ENCODE measurements around the gene SCAF4.

The SCAF4 gene

DNA sequence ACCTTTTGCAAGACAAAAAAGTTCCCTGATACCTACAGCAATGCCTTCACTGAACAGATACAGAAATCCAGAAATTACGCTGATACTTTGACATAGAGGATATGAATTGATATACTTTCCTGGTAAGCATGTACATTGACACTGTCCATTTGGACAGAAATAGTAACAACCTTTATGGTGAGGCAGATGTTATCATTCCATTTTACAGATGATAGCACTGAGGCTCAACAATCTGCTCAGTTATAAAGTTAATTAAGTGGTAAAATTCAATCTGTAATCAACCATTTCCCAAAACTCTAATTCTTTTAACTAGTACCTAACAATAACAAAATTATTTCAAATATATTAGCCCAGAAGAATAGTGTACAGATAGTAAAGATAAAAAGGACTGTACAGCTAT, 20.6 kb downstream of the SCAF4 start:
- in situ Hi-C loops (cut with MboI; ENCODE audit: low sequenced_read_pairs, unreplicated experiment), result no loop called here
- DNase-seq (ENCODE audit: low spot score), result no peak
- TF ChIP-seq, protein P1, sequence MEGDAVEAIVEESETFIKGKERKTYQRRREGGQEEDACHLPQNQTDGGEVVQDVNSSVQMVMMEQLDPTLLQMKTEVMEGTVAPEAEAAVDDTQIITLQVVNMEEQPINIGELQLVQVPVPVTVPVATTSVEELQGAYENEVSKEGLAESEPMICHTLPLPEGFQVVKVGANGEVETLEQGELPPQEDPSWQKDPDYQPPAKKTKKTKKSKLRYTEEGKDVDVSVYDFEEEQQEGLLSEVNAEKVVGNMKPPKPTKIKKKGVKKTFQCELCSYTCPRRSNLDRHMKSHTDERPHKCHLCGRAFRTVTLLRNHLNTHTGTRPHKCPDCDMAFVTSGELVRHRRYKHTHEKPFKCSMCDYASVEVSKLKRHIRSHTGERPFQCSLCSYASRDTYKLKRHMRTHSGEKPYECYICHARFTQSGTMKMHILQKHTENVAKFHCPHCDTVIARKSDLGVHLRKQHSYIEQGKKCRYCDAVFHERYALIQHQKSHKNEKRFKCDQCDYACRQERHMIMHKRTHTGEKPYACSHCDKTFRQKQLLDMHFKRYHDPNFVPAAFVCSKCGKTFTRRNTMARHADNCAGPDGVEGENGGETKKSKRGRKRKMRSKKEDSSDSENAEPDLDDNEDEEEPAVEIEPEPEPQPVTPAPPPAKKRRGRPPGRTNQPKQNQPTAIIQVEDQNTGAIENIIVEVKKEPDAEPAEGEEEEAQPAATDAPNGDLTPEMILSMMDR (IDR thresholded peaks at IDR 0.05; ENCODE audit: borderline replicate concordance, control extremely low read depth, extremely low read depth, insufficient read depth, missing control alignments), result no peak

DNA sequence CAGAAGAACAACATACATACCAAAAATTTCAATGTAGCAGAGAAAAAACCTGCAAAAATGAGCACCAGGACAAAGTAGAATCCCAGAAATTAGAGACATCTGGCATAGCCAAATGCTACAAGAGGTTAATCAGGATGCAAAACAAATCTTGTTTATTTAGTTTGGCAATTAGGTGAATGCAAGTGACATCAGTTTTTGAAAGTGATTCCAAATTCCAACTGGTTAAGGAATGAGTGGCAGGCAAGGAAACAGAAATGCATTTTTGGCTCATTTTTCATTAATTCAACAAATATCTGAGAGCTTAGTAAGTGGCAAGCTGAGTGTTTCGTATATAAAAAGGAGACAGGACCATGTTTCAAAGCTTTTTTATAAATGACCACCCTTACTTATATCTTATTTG, 21.3 kb downstream of the SCAF4 start:
- in situ Hi-C loops (cut with MboI; ENCODE audit: low sequenced_read_pairs, unreplicated experiment), result no loop called here
- no peak for DNase-seq (ENCODE audit: low spot score)
- TF ChIP-seq, protein P1 (IDR thresholded peaks at IDR 0.05; ENCODE audit: borderline replicate concordance, control extremely low read depth, extremely low read depth, insufficient read depth, missing control alignments), result no peak

DNA sequence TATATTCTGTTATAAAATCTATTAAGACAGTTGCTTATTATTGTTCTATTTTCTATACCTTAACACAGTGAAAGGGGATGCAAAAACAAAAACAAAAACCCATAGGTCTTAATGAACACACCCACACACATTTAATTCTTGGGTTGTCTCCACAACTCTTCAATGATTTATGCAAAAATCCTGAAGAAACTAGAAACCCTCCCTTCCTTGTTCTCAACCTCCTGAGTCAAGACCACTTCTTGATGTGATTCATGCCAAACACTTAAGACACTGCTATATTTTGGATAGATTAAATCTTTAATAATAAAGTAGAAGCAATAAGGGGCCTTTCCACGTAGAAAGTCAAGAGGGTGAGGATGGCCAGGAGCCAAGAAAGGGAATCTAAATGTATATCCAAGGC, 23.4 kb downstream of the SCAF4 start:
- in situ Hi-C loops (cut with MboI; ENCODE audit: low sequenced_read_pairs, unreplicated experiment), result no loop called here
- TF ChIP-seq, protein P1 (IDR thresholded peaks at IDR 0.05; ENCODE audit: borderline replicate concordance, control extremely low read depth, extremely low read depth, insufficient read depth, missing control alignments), result no peak
- no peak for DNase-seq (ENCODE audit: low spot score)

DNA sequence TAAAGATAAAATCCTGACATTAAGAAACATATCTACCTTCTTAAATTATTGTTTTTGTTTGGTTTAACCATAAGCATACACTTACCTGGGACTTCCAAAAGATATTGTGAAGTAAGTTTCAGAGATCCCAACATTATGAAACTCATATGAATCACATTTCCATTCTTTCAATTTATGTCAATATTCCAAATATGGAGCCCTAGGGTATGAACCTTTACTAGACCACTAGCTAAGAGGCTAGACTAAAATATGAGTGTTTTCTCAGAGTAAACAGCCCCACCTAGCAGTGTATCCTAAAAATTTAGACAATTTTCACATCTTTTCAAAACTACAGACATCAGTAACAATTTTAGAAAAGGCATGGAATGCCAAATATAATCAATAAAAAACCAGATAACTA, 24.4 kb downstream of the SCAF4 start:
- in situ Hi-C loops (cut with MboI; ENCODE audit: low sequenced_read_pairs, unreplicated experiment), result no loop called here
- TF ChIP-seq, protein P1 (IDR thresholded peaks at IDR 0.05; ENCODE audit: borderline replicate concordance, control extremely low read depth, extremely low read depth, insufficient read depth, missing control alignments), result no peak
- no peak for DNase-seq (ENCODE audit: low spot score)

DNA sequence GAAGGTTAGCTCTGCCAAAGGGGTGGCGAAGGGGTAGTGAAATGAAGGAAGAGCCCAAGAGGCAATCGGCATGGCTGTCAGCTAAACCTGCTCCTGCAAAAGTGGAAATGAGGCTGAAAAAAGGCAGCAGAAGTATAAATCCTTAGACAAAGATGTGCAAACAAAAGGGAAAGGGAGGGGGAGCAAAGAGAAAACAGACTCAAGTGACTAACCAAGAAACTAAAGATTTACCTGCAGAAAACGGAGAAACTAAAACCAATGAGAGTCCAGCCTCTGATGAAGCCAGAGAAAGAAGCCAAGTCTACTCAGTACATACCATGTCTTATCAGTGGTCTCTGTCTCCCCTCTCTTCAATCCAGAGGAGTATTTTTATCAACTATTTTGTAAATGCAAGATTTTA, 25.4 kb downstream of the SCAF4 start:
- in situ Hi-C loops (cut with MboI; ENCODE audit: low sequenced_read_pairs, unreplicated experiment), result no loop called here
- TF ChIP-seq, protein P1 (IDR thresholded peaks at IDR 0.05; ENCODE audit: borderline replicate concordance, control extremely low read depth, extremely low read depth, insufficient read depth, missing control alignments), result no peak
- DNase-seq (ENCODE audit: low spot score), result no peak

DNA sequence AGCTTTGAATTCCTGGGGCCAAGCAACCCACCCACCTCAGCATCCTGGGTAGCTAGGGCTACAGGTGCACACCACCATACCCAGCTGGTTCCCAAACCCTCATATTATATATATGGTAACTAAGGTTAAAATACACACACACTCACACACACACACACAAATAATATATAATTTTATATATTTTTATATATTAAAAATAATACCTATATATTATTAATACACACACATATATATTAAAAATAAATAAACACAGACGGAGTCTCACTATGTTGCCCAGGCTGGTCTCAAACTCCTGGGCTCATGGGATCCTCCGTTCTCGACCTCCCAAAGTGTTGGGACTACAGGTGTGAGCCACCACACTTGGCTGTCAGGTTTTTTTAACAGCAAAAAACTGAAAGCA, 31.9 kb downstream of the SCAF4 start:
- TF ChIP-seq, protein P1 (IDR thresholded peaks at IDR 0.05; ENCODE audit: borderline replicate concordance, control extremely low read depth, extremely low read depth, insufficient read depth, missing control alignments), result no peak
- in situ Hi-C loops (cut with MboI; ENCODE audit: low sequenced_read_pairs, unreplicated experiment), result no loop called here
- DNase-seq (ENCODE audit: low spot score), result no peak

DNA sequence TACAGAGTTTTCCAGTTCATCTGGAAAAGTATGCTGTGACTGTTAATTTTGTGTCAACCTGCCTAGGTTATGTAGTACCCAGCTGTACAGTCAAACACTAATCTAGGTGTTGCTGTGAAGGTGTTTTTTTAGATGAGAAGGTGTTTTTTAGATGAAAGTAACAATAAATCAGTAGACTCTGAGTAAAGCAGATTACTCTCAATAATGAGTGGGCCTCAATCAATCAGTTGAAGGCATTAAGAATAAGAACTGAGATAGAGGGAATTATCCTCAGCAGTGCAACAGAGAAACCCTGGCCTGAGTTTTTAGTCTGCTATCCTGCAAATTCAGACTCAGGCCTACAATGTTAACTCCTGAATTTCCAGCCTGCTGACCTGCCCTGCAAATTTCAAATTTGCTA, 33.5 kb downstream of the SCAF4 start:
- in situ Hi-C loops (cut with MboI; ENCODE audit: low sequenced_read_pairs, unreplicated experiment), result no loop called here
- no peak for DNase-seq (ENCODE audit: low spot score)
- TF ChIP-seq, protein P1 (IDR thresholded peaks at IDR 0.05; ENCODE audit: borderline replicate concordance, control extremely low read depth, extremely low read depth, insufficient read depth, missing control alignments), result no peak
